ENCODE measurements around the gene KLHL13. TPM values are rescaled to one million over a fixed set of nuclear protein-coding genes. Genes with fewer than 3 reads are reported as not detected.

Gene KLHL13
- total RNA-seq, 6 experiments from 2014 or later: 1.2 to 3.2 (median 1.8) TPM

DNA sequence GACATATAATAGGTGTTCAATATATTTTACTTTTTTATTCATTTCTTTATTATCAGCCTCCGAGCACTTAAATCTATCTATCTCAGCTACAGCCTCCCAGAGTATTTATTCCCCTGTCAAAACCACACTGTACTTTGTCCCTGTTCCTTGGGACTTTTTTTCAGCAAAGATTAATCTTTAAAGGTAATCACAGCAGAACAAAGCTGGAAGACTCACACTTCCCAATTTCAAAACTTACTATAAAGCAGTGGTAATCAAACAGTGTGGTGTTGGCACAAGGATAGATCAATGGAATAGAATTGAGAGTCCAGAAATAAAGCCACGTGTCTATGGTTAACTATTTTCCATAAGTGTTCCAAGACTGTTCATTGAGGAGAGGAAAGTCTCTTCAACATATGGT, 59.7 kb downstream of the KLHL13 start:
- ATAC-seq (peak; percentile 20 to 72 (median 56)), DNase-seq (no peak)
- H3K27ac ChIP-seq: no peak overlapping the region
- 36% methylated on average over 2 of the region's 2 CpGs for WGBS (ENCODE audit: insufficient coverage, low coverage, low lambda C conversion rate, missing lambda C conversion rate)
- intact Hi-C loops (cut with DNase I): no loop called here
- H3K27me3 ChIP-seq: no peaks in the 10 kb centered on the region
- H3K4me3 ChIP-seq: no peak overlapping the region
- no peak for TF ChIP-seq POLR2A (IDR thresholded peaks at IDR 0.05)
- TF ChIP-seq, protein P1, sequence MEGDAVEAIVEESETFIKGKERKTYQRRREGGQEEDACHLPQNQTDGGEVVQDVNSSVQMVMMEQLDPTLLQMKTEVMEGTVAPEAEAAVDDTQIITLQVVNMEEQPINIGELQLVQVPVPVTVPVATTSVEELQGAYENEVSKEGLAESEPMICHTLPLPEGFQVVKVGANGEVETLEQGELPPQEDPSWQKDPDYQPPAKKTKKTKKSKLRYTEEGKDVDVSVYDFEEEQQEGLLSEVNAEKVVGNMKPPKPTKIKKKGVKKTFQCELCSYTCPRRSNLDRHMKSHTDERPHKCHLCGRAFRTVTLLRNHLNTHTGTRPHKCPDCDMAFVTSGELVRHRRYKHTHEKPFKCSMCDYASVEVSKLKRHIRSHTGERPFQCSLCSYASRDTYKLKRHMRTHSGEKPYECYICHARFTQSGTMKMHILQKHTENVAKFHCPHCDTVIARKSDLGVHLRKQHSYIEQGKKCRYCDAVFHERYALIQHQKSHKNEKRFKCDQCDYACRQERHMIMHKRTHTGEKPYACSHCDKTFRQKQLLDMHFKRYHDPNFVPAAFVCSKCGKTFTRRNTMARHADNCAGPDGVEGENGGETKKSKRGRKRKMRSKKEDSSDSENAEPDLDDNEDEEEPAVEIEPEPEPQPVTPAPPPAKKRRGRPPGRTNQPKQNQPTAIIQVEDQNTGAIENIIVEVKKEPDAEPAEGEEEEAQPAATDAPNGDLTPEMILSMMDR (IDR thresholded peaks at IDR 0.05): no peak
- no peaks in the 10 kb centered on the region for H3K9me3 ChIP-seq
- H3K36me3 ChIP-seq: no peaks in the 10 kb centered on the region
- H3K4me1 ChIP-seq: no peaks in the 10 kb centered on the region

DNA sequence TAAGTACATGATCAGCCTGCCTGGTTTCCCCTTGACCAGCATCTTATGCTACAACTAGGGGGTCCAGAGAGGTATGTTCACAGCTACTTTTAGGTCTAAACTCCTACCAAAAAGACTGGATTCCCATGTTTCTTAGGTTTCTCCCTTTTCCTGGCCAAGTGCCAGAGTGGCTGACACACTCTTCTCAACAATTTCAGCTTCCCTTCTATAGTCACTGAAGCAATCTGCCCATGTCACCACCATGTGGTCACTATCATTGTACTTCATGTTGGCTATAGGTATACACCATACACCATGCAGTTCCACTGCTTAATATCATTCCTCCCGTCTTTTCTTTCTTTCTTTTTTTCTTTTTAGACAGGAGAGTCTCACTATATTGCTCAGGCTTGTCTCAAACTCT, 66.9 kb downstream of the KLHL13 start:
- WGBS (ENCODE audit: insufficient coverage, low coverage, low lambda C conversion rate, missing lambda C conversion rate): 33% methylated on average over 1 of the region's 1 CpG
- no peak for DNase-seq
- TF ChIP-seq POLR2A (IDR thresholded peaks at IDR 0.05): no peak
- TF ChIP-seq, protein P1 (IDR thresholded peaks at IDR 0.05): no peak
- Histone ChIP-seq H3K36me3 (no peaks in the 10 kb centered on the region), H3K9me3 (no peaks in the 10 kb centered on the region), H3K27ac (no peak overlapping the region), H3K27me3 (no peaks in the 10 kb centered on the region), H3K4me3 (no peak overlapping the region), H3K4me1 (no peaks in the 10 kb centered on the region)
- no peak for ATAC-seq
- intact Hi-C loops (cut with DNase I): no loop called here

DNA sequence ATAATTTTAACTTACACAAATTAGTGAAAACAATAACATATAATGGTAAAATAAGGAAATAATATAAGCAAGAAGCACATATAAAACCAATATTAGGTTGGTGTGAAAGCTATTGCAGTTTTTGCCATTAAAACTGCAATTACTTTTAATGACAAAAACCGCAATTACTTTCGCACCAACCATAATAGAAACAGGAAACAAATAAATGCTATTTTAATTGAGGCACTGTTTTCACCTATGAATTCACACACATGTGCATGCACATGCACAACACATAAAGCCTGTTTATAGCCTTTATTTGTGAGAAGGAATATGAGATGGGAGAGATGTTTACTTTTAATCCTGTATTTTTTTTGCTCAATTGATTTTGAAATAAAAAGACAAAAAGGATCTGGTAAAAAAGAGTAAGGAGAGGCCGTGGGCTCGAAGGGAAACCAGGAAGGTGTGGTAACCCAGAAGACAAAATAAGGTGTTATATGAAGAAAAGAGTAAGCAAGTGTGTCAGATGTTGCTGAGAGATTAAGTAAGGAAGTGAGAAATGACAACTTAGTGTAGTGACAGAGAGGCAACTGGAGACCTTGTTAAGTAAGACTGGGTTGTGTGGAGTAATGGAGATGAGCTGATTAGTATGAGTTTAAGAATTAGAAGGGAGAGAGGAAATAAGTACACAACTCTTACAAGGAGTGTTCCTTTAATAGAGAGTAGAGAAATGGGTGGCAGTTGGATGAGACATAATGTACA, 69.0 kb downstream of the KLHL13 start:
- DNase-seq (no peak), ATAC-seq (no peak)
- Histone ChIP-seq H3K36me3 (no peaks in the 10 kb centered on the region), H3K4me3 (no peak overlapping the region), H3K4me1 (no peaks in the 10 kb centered on the region), H3K27me3 (no peaks in the 10 kb centered on the region), H3K9me3 (no peaks in the 10 kb centered on the region), H3K27ac (no peak overlapping the region)
- 30% methylated on average over 4 of the region's 4 CpGs for WGBS (ENCODE audit: insufficient coverage, low coverage, low lambda C conversion rate, missing lambda C conversion rate)
- intact Hi-C loops (cut with DNase I): no loop called here
- TF ChIP-seq POLR2A (IDR thresholded peaks at IDR 0.05): no peak
- TF ChIP-seq, protein P1 (IDR thresholded peaks at IDR 0.05): no peak

DNA sequence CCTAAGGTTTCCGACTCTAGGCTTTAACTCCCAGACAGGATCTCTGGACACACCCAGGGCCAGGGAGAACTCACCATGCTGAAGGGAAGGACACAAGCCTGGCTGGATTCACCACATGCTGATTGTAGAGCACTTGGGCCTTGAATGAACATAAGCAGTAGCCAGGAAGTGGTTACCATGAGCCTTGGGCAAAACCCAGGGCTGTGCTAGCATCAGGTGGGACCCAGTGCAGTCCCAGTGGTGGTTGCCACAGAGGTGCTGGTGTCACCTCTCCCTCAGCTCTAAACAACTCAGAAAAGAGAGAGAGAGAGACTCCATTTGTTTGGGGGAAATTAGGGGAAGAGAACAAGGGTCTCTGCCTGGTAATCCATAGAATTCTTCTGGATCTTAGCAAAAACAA, 77.0 kb downstream of the KLHL13 start:
- intact Hi-C loops (cut with DNase I): no loop called here
- ATAC-seq (no peak), DNase-seq (no peak)
- TF ChIP-seq, protein P1 (IDR thresholded peaks at IDR 0.05): no peak
- TF ChIP-seq POLR2A (IDR thresholded peaks at IDR 0.05): no peak
- Histone ChIP-seq H3K4me1 (no peaks in the 10 kb centered on the region), H3K27ac (no peak overlapping the region), H3K9me3 (no peaks in the 10 kb centered on the region), H3K36me3 (no peaks in the 10 kb centered on the region), H3K27me3 (no peaks in the 10 kb centered on the region), H3K4me3 (no peak overlapping the region)
- WGBS (ENCODE audit: insufficient coverage, low coverage, low lambda C conversion rate, missing lambda C conversion rate): no CpG with 5 or more reads among the region's 1 CpG

All from right lobe of liver (tissue), 6 donors.